IPS-18a (cell line): ENCODE measurements around the gene MGME1.

Experiments
- H3K27ac ChIP-seq: one replicate; pipeline ENCODE4 v1.5.1; 2013; ENCODE audit warnings: low read length
- H3K27me3 ChIP-seq: one replicate; pipeline ENCODE4 v1.6.1; 2013; ENCODE audit warnings: mild to moderate bottlenecking, low read length; ENCODE audit not compliant: control insufficient read depth, insufficient read depth
- H3K36me3 ChIP-seq: one replicate; pipeline ENCODE4 v1.6.1; 2013; ENCODE audit warnings: low read depth, low read length; ENCODE audit not compliant: control insufficient read depth
- H3K4me1 ChIP-seq: one replicate; pipeline ENCODE4 v1.6.1; 2013; ENCODE audit warnings: low read depth, low read length; ENCODE audit not compliant: control insufficient read depth
- H3K4me3 ChIP-seq: one replicate; pipeline ENCODE4 v1.5.1; 2013; ENCODE audit warnings: low read length
- H3K9ac ChIP-seq: one replicate; pipeline ENCODE4 v1.6.1; 2013; ENCODE audit warnings: mild to moderate bottlenecking, low read length, moderate library complexity
- H3K9me3 ChIP-seq: one replicate; pipeline ENCODE4 v1.6.1; 2013; ENCODE audit warnings: low read depth, low read length; ENCODE audit not compliant: control insufficient read depth

The MGME1 gene

GRCh38 chr20:17987988-17988387 is 19.2 kb downstream of the MGME1 start:
- Histone ChIP-seq H3K36me3 (peaks cover 32% of the 10 kb centered on the region), H3K4me1 (peaks cover 13% of the 10 kb centered on the region), H3K27ac (no peak overlapping the region), H3K4me3 (no peak overlapping the region), H3K27me3 (no peaks in the 10 kb centered on the region), H3K9ac (no peak overlapping the region), H3K9me3 (no peaks in the 10 kb centered on the region)

GRCh38 chr20:17990278-17990972 is 21.6 kb downstream of the MGME1 start:
- no peak overlapping the region for H3K4me3 ChIP-seq
- H3K27me3 ChIP-seq = no peaks in the 10 kb centered on the region
- no peak overlapping the region for H3K9ac ChIP-seq
- H3K4me1 ChIP-seq = no peaks in the 10 kb centered on the region
- no peaks in the 10 kb centered on the region for H3K9me3 ChIP-seq
- peaks cover 28% of the 10 kb centered on the region for H3K36me3 ChIP-seq
- no peak overlapping the region for H3K27ac ChIP-seq

GRCh38 chr20:17992224-17992637 is 23.4 kb downstream of the MGME1 start:
- peaks cover 6% of the 10 kb centered on the region for H3K4me1 ChIP-seq
- no peaks in the 10 kb centered on the region for H3K9me3 ChIP-seq
- H3K27me3 ChIP-seq = no peaks in the 10 kb centered on the region
- H3K9ac ChIP-seq = no peak overlapping the region
- no peak overlapping the region for H3K4me3 ChIP-seq
- peaks cover 27% of the 10 kb centered on the region for H3K36me3 ChIP-seq
- H3K27ac ChIP-seq = no peak overlapping the region

- H3K9ac ChIP-seq = no peak overlapping the region
- no peak overlapping the region for H3K27ac ChIP-seq
- H3K36me3 ChIP-seq = peaks cover 19% of the 10 kb centered on the region
Measured at GRCh38 chr20:17992847-17993513, 24.2 kb downstream of the MGME1 start.

GRCh38 chr20:17993546-17993945 is 24.7 kb downstream of the MGME1 start:
- H3K36me3 ChIP-seq = peaks cover 15% of the 10 kb centered on the region
- no peak overlapping the region for H3K27ac ChIP-seq
- H3K27me3 ChIP-seq = no peaks in the 10 kb centered on the region
- no peak overlapping the region for H3K4me3 ChIP-seq
- peaks cover 6% of the 10 kb centered on the region for H3K4me1 ChIP-seq
- H3K9me3 ChIP-seq = no peaks in the 10 kb centered on the region
- H3K9ac ChIP-seq = no peak overlapping the region

More at GRCh38 chr20:17992847-17993513, 24.2 kb downstream of the MGME1 start:
- Histone ChIP-seq H3K9me3 (no peaks in the 10 kb centered on the region), H3K27me3 (no peaks in the 10 kb centered on the region), H3K4me1 (peaks cover 6% of the 10 kb centered on the region), H3K4me3 (no peak overlapping the region)

- H3K4me1 ChIP-seq = peaks cover 6% of the 10 kb centered on the region
- H3K9ac ChIP-seq = no peak overlapping the region
- H3K4me3 ChIP-seq = no peak overlapping the region
- H3K9me3 ChIP-seq = no peaks in the 10 kb centered on the region
- no peaks in the 10 kb centered on the region for H3K36me3 ChIP-seq
- no peak overlapping the region for H3K27ac ChIP-seq
- H3K27me3 ChIP-seq = no peaks in the 10 kb centered on the region
Measured at GRCh38 chr20:17995967-17996819, 27.4 kb downstream of the MGME1 start.

GRCh38 chr20:17998446-17998845 is 29.6 kb downstream of the MGME1 start:
- H3K27ac ChIP-seq = no peak overlapping the region
- H3K9me3 ChIP-seq = no peaks in the 10 kb centered on the region
- peaks cover 6% of the 10 kb centered on the region for H3K4me1 ChIP-seq
- H3K27me3 ChIP-seq = no peaks in the 10 kb centered on the region
- no peak overlapping the region for H3K4me3 ChIP-seq
- H3K36me3 ChIP-seq = no peaks in the 10 kb centered on the region
- H3K9ac ChIP-seq = no peak overlapping the region

- no peak overlapping the region for H3K27ac ChIP-seq
Measured at GRCh38 chr20:17999566-17999965, 30.7 kb downstream of the MGME1 start.

GRCh38 chr20:18001131-18001921 is 32.5 kb downstream of the MGME1 start:
- Histone ChIP-seq H3K9me3 (no peaks in the 10 kb centered on the region), H3K27ac (no peak overlapping the region), H3K9ac (no peak overlapping the region), H3K4me1 (peaks cover 25% of the 10 kb centered on the region), H3K36me3 (no peaks in the 10 kb centered on the region), H3K27me3 (no peaks in the 10 kb centered on the region), H3K4me3 (no peak overlapping the region)

More at GRCh38 chr20:17999566-17999965, 30.7 kb downstream of the MGME1 start:
- Histone ChIP-seq H3K4me3 (no peak overlapping the region), H3K9me3 (no peaks in the 10 kb centered on the region), H3K9ac (no peak overlapping the region), H3K27me3 (no peaks in the 10 kb centered on the region), H3K4me1 (peaks cover 12% of the 10 kb centered on the region), H3K36me3 (no peaks in the 10 kb centered on the region)

GRCh38 chr20:18003897-18004296 is 35.1 kb downstream of the MGME1 start:
- peaks cover 22% of the 10 kb centered on the region for H3K4me1 ChIP-seq

More at GRCh38 chr20:18003897-18004296, 35.1 kb downstream of the MGME1 start:
- no peaks in the 10 kb centered on the region for H3K27me3 ChIP-seq
- H3K27ac ChIP-seq = no peak overlapping the region
- H3K36me3 ChIP-seq = no peaks in the 10 kb centered on the region
- no peaks in the 10 kb centered on the region for H3K9me3 ChIP-seq
- no peak overlapping the region for H3K4me3 ChIP-seq
- no peak overlapping the region for H3K9ac ChIP-seq
